GM21825 (cell line): ENCODE measurements around the gene PHF23.

ENCODE experiments used
- ATAC-seq: cut with Tn5 transposase; IDR thresholded peaks from one replicate; pipeline ENCODE4 v1.9.1; 2021; ENCODE audit warnings: mild to moderate bottlenecking, moderate library complexity; ENCODE audit not compliant: unreplicated experiment

Gene PHF23

GRCh38 chr17:7207120-7208001 is 31.9 kb downstream of the PHF23 start:
- no peak for ATAC-seq

- no peak for ATAC-seq
These were observed 33.7 kb downstream of the PHF23 start for GRCh38 chr17:7205561-7205960.

DNA sequence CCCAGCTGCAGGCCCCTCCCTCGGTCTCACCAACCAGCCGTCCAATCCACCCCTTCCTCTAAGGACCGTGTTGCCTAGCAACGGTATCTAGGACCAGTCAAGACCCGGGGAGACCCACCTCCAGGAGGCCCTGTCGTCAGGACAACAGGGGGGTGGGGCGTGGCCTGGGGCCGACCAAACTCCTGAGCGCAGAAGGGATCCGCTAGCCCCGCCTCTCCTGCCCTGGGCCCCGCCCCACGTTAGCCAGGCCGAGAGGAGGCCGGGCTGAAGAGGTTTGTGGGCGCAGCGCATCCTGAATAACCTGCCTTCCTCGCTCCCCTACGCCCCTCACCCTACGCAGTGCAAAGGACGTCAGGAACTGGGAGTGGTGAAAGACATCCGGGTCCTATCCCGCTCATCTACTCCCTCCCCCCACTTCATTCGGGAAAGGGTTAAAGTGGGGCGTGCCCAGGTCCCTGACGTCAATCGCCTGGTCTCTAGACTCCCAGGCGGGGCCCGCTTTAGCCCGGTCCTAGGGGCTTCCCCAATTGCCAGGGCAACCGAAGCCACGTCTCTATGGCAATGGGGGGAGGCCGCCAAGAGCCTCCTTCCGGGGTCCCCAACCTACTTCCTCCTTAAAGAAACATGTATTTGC is 34.3 kb downstream of the PHF23 start:
- peak; percentile 75 for ATAC-seq

GRCh38 chr17:7204336-7204735 is 34.9 kb downstream of the PHF23 start:
- ATAC-seq: no peak

DNA sequence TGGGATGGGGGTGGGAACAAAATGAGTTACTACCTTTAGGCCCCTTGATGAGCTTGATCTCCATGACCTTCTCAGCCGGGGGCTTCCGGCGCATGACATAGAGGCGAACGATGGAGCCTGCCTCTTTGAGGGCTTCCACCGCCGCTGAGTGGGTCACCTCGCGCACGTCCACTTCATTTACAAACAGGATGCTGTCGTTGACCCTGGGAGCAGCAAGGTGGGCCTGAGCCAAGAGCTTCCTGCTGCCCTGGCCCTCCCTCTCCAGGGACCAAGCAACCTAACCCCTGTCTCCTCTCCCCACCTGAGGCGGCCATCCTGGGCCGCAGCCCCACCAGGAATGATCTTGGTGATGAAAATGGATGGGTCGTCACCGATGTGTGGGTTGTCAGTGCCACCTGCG is 35.9 kb downstream of the PHF23 start:
- ATAC-seq: no peak

- ATAC-seq: no peak
These were observed 42.4 kb downstream of the PHF23 start for GRCh38 chr17:7196651-7197401.

GRCh38 chr17:7195971-7196370 is 43.3 kb downstream of the PHF23 start:
- ATAC-seq: no peak

GRCh38 chr17:7192271-7192937 is 46.9 kb downstream of the PHF23 start:
- ATAC-seq: no peak

DNA sequence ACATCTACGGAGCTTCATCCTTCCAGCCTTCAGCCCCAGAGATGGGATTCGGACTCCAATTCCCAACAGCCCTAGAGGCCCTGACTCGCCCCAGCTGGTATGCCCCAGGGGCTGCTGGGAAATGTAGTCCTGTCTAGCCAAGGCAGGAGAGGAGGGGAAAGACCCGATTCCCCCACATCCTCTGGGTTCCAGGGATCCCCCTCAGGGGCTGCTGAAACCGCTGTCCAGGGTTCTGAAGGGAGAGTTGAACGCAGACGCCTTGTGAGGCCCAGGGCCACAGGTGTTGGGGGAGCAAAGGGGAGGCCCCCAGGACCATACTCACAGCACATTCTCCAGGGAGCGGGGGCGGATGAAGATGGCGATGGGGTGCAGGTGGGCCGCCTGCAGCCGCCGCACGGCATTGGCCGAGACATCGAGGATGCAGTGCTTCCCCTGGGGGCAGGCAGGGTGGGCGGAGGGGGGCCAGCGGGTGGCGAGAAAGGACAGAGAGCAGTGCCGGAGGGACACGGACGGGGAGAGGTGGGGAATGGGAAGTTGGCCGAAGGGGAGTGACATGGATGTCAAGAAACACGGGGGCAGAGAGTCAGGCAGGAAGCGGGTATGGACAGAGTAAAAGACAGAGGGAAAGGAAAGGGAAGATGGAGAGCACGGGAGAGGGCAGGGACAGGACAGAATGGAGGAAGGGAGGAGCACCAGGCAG is 47.5 kb downstream of the PHF23 start:
- no peak for ATAC-seq

GRCh38 chr17:7191069-7191468 is 48.2 kb downstream of the PHF23 start:
- ATAC-seq: no peak

GRCh38 chr17:7190276-7190917 is 48.9 kb downstream of the PHF23 start:
- ATAC-seq: no peak

DNA sequence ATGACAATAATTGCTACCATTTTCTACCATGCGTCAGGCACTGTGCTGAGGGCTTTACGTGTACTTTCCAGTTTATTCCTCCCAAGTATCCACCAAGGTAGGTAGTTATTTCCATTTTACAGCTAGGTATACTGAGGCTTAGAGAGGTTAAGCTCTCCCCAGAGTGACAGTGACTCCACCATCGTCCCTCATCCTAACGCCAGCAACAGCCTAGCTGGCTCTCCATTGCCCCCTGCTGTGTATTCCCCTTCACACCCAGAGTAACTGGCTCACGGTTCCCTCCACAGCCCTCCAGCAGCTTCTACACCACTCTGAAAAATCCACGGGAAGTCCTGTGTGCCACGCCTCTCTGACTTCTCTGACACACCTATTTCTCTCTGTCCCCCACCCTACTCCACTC is 53.0 kb downstream of the PHF23 start:
- no peak for ATAC-seq
